H1 (cell line): Measurements from ENCODE around the gene HS3ST6. TPM values are rescaled to one million over a fixed set of nuclear protein-coding genes. Genes with fewer than 3 reads are reported as not detected.

Experiments used
- CTCF ChIA-PET: fragments of 300-600 bp; sonication (Branson Sonifier 250); formaldehyde crosslinking; loops from one replicate; lab custom pipeline; 2021; ENCODE audit not compliant: partially characterized antibody; lab: Charles Lee
- POLR2A ChIA-PET: fragments of 300-600 bp; sonication (Branson Sonifier 250); formaldehyde crosslinking; loops from one replicate; lab custom pipeline; 2021; ENCODE audit warnings: inconsistent platforms; ENCODE audit not compliant: partially characterized antibody; lab: Charles Lee
- DNase-seq, 2 experiments: peaks; one replicate each; pipeline versions ENCODE4 v3.0.0 to v3.0.0-alpha.2; 2010 to 2022; ENCODE audit warnings: low spot score in 2 of 2, low read depth in 1 of 2, mixed read lengths in 1 of 2
- FAIRE-seq: peaks from 2 replicates; lab custom pipeline; 2011; peaks lifted over from hg19 to GRCh38; lab: Jason Lieb, UNC
- H2AFZ ChIP-seq: 2 replicates; pipeline ENCODE4 v1.8.1; 2012; ENCODE audit warnings: low read length, inconsistent platforms
- H2AK5ac ChIP-seq: 2 replicates; pipeline ENCODE4 v1.6.1; 2013; ENCODE audit warnings: low read depth, low read length
- H2BK120ac ChIP-seq: replicated peaks from 2 replicates; pipeline ENCODE3; 2013; ENCODE audit warnings: low read depth, low read length, inconsistent platforms
- H2BK12ac ChIP-seq: 2 replicates; pipeline ENCODE4 v1.6.1; 2013; ENCODE audit warnings: low read depth, low read length
- H2BK15ac ChIP-seq: 2 replicates; pipeline ENCODE4 v1.6.1; 2013; ENCODE audit warnings: low read length
- H2BK20ac ChIP-seq: 2 replicates; pipeline ENCODE4 v1.6.1; 2013; ENCODE audit warnings: low read length
- H2BK5ac ChIP-seq: 2 replicates; pipeline ENCODE4 v1.6.1; 2013; ENCODE audit warnings: low read depth, low read length
- H3K14ac ChIP-seq: 2 replicates; pipeline ENCODE4 v1.6.1; 2013; ENCODE audit warnings: inconsistent platforms; ENCODE audit not compliant: insufficient read length
- H3K18ac ChIP-seq: 2 replicates; pipeline ENCODE4 v1.6.1; 2013; ENCODE audit warnings: low read length; ENCODE audit errors: extremely low read depth
- H3K23ac ChIP-seq: 2 replicates; pipeline ENCODE4 v1.6.1; 2013; ENCODE audit warnings: inconsistent platforms; ENCODE audit not compliant: insufficient read length
- H3K23me2 ChIP-seq: 2 replicates; pipeline ENCODE4 v1.6.1; 2013; ENCODE audit warnings: low read depth, low read length
- H3K27ac ChIP-seq: 2 replicates; pipeline ENCODE4 v1.6.1; 2011; ENCODE audit warnings: low read depth, low read length, inconsistent platforms
- H3K27me3 ChIP-seq, 4 experiments: replicated peaks in 1 of 4; 1 replicate in 1 of 4; 2 replicates in 3 of 4; pipeline versions ENCODE4 v1.6.1 to v1.8.1; 2011 to 2013; ENCODE audit warnings: low read length in 3 of 4, mild to moderate bottlenecking in 3 of 4, inconsistent platforms in 2 of 4, mixed read lengths in 2 of 4, moderate library complexity in 1 of 4; ENCODE audit not compliant: control insufficient read depth in 3 of 4, insufficient read depth in 3 of 4; ENCODE audit errors: extremely low read depth in 1 of 4
- H3K36me3 ChIP-seq, 4 experiments: 2 replicates each; pipeline versions ENCODE4 v1.6.1 to v1.8.1; 2011 to 2013; ENCODE audit warnings: mild to moderate bottlenecking in 4 of 4, low read length in 3 of 4, moderate library complexity in 2 of 4, control low read depth in 1 of 4, inconsistent platforms in 1 of 4; ENCODE audit not compliant: insufficient read depth in 4 of 4, control insufficient read depth in 2 of 4
- H3K4ac ChIP-seq: replicated peaks from 2 replicates; pipeline ENCODE3; 2013; ENCODE audit warnings: low read length, low read depth, mixed read lengths, inconsistent platforms; ENCODE audit not compliant: insufficient read length
- H3K4me1 ChIP-seq, 4 experiments: replicated peaks in 1 of 4; 1 replicate in 1 of 4; 2 replicates in 3 of 4; pipeline versions ENCODE4 v1.6.1 to v1.8.1; 2011 to 2013; ENCODE audit warnings: low read length in 3 of 4, inconsistent platforms in 2 of 4, mixed read lengths in 1 of 4; ENCODE audit not compliant: insufficient read depth in 4 of 4, control insufficient read depth in 3 of 4
- H3K4me2 ChIP-seq, 2 experiments: 2 replicates each; pipeline versions ENCODE4 v1.6.1 to v1.8.1; 2011 to 2013; ENCODE audit warnings: low read depth in 2 of 2, low read length in 2 of 2, control low read depth in 1 of 2, inconsistent platforms in 1 of 2, mild to moderate bottlenecking in 1 of 2; ENCODE audit not compliant: insufficient read depth in 1 of 2
- H3K4me3 ChIP-seq, 4 experiments: fragments of 200-600, 300-600 bp in 1 of 4; sonication (generic), shearing (Covaris generic), sonication (Bioruptor Twin) in 1 of 4; 2 replicates each; pipeline versions ENCODE4 v1.5.1 to v1.8.1; 2011 to 2016; ENCODE audit warnings: low read length in 4 of 4, low read depth in 3 of 4, control low read depth in 2 of 4, inconsistent platforms in 2 of 4, mild to moderate bottlenecking in 2 of 4, mixed read lengths in 1 of 4, moderate library complexity in 1 of 4; ENCODE audit not compliant: insufficient read depth in 2 of 4; ENCODE audit errors: extremely low read depth in 1 of 4
- H3K56ac ChIP-seq: replicated peaks from 2 replicates; pipeline ENCODE3; 2013; ENCODE audit warnings: low read depth, mild to moderate bottlenecking, mixed read lengths, low read length, inconsistent platforms; ENCODE audit not compliant: insufficient read length
- H3K79me1 ChIP-seq: 2 replicates; pipeline ENCODE4 v1.6.1; 2013; ENCODE audit warnings: low read depth, low read length, control low read depth
- H3K79me2 ChIP-seq, 2 experiments: 2 replicates each; pipeline versions ENCODE4 v1.6.1 to v1.8.1; 2012 to 2013; ENCODE audit warnings: low read length in 2 of 2, mild to moderate bottlenecking in 2 of 2, inconsistent platforms in 1 of 2; ENCODE audit not compliant: insufficient read depth in 2 of 2, control insufficient read depth in 1 of 2
- H3K9ac ChIP-seq, 4 experiments: replicated peaks in 1 of 4; 1 replicate in 1 of 4; 2 replicates in 3 of 4; pipeline versions ENCODE4 v1.6.1 to v1.8.1; 2011 to 2013; ENCODE audit warnings: low read depth in 3 of 4, low read length in 3 of 4, control low read depth in 2 of 4, mild to moderate bottlenecking in 2 of 4, moderate library complexity in 2 of 4, inconsistent platforms in 1 of 4; ENCODE audit errors: extremely low read depth in 1 of 4
- H3K9me3 ChIP-seq, 2 experiments: 2 replicates each; pipeline versions ENCODE4 v1.6.1 to v1.8.1; 2012 to 2013; ENCODE audit warnings: mild to moderate bottlenecking in 2 of 2, moderate library complexity in 2 of 2, control low read depth in 1 of 2, inconsistent platforms in 1 of 2, low read depth in 1 of 2, low read length in 1 of 2, mixed read lengths in 1 of 2; ENCODE audit not compliant: insufficient read depth in 2 of 2
- H4K20me1 ChIP-seq, 2 experiments: replicated peaks in 1 of 2; 2 replicates each; pipeline versions ENCODE3 to v1.8.1; 2011 to 2013; ENCODE audit warnings: inconsistent platforms in 2 of 2, low read length in 2 of 2, mild to moderate bottlenecking in 1 of 2; ENCODE audit not compliant: insufficient read depth in 2 of 2, control insufficient read depth in 1 of 2
- H4K5ac ChIP-seq: 2 replicates; pipeline ENCODE4 v1.6.1; 2013; ENCODE audit warnings: low read length, low read depth, mixed read lengths, inconsistent platforms; ENCODE audit not compliant: insufficient read length
- H4K8ac ChIP-seq: 2 replicates; pipeline ENCODE4 v1.8.0; 2013; ENCODE audit warnings: mild to moderate bottlenecking, moderate library complexity, low read length, inconsistent platforms; ENCODE audit not compliant: insufficient read depth; ENCODE audit errors: extremely low read depth
- H4K91ac ChIP-seq: replicated peaks from 2 replicates; pipeline ENCODE3; 2013; ENCODE audit warnings: low read length, mixed read lengths, inconsistent platforms; ENCODE audit not compliant: insufficient read length
- SP2 ChIP-seq: IDR thresholded peaks from 2 replicates; pipeline ENCODE4 v1.6.1; 2012; ENCODE audit warnings: mild to moderate bottlenecking, low read length, inconsistent platforms
- WGBS, 2 experiments: shearing (Covaris generic) in 1 of 2; methylation state at CpG; one replicate each; pipeline versions ENCODE4 v1.1.6 to v1.1.7; 2013 to 2015; ENCODE audit warnings: low lambda C conversion rate in 2 of 2, mixed read lengths in 2 of 2, inconsistent platforms in 1 of 2, low coverage in 1 of 2, missing lambda C conversion rate in 1 of 2; ENCODE audit not compliant: insufficient replicate concordance in 2 of 2, insufficient coverage in 1 of 2, insufficient read length in 1 of 2; ENCODE audit errors: extremely low coverage in 1 of 2, missing lambda C conversion rate in 1 of 2; 5-methylcytosine and 5-hydroxymethylcytosine counted together
- polyA plus RNA-seq, 7 experiments: library from polyadenylated mRNA; depleted of rRNA in 3 of 7; stranded (reverse) in 5 of 7; unstranded in 2 of 7; fragments of >200 nt in 5 of 7; fragments of 200-250 nt in 2 of 7; gene quantifications; 1 replicate in 5 of 7; 2 replicates in 1 of 7; 4 replicates in 1 of 7; pipeline versions ENCODE4 v1.2.1 to v1.2.3, GENCODE V29; 2011 to 2013; ENCODE audit warnings: missing spikeins in 2 of 7, mixed read lengths in 2 of 7
- total RNA-seq: library from RNA; stranded (reverse); fragmentation: NEBNext Ultra II Directional; extraction: Animal tissue kit (Norgen Biotek cat#: 25700); gene quantifications from 2 replicates; pipeline ENCODE4 v1.2.1, GENCODE V29; 2021

HS3ST6 gene
- total and polyA plus RNA-seq, 2 of the 8 experiments (the other 6 are each of a cell fraction or from before 2014, with no cell fraction given), result 0.36 to 0.39 TPM

GRCh38 chr16:1911467-1912214 is 6.6 kb downstream of the HS3ST6 start:
- Histone ChIP-seq H3K79me2 (no peaks in the 10 kb centered on the region), H3K4me2 (no peak overlapping the region), H4K91ac (no peak overlapping the region), H4K20me1 (peaks cover 0 to under 1% of the 10 kb centered on the region in 2 experiments), H3K9ac (no peak overlapping the region), H2BK12ac (peak overlapping the region; percentile 50; the same call in 1 of the 2 replicates), H3K27ac (no peak overlapping the region), H3K4ac (no peak overlapping the region), H2BK120ac (no peak overlapping the region), H3K27me3 (peaks cover under 1 to 23% (median 18%) of the 10 kb centered on the region in 4 experiments), H4K5ac (no peak overlapping the region), H3K23me2 (no peaks in the 10 kb centered on the region), H3K36me3 (no peaks in the 10 kb centered on the region), H3K56ac (no peak overlapping the region), H3K14ac (no peak overlapping the region), H3K9me3 (no peaks in the 10 kb centered on the region), H3K23ac (no peak overlapping the region), H2AFZ (no peak overlapping the region), H3K4me3 (no peak overlapping the region), H2BK5ac (no peak overlapping the region), H3K79me1 (no peaks in the 10 kb centered on the region), H2BK20ac (no peak overlapping the region; the same call in 1 of the 2 replicates), H2BK15ac (no peak overlapping the region; the same call in 1 of the 2 replicates), H4K8ac (peak overlapping the region; percentile 57; the same call in 1 of the 2 replicates), H2AK5ac (no peak overlapping the region), H3K4me1 (peaks cover 0 to 32% (median 10%) of the 10 kb centered on the region in 4 experiments; a peak in 4 of 7 replicates), H3K18ac (no peak overlapping the region)
- TF ChIP-seq SP2, result no peak
- ChIA-PET POLR2A (interaction anchor here (0.5 to 1.1 kb wide), 2 partner anchors 44 to 49 kb away, joined by 3 to 6 read pairs; no protein-coding TSS in a partner anchor), CTCF (interaction anchor here (0.8 to 1.5 kb wide), 2 partner anchors 17 to 49 kb away, joined by 5 to 7 read pairs; no protein-coding TSS in a partner anchor)
- FAIRE-seq, result no peak
- 94% methylated on average over 44 of the region's 59 CpGs; no CpG with 5 or more reads in 1 of the 2 experiments for WGBS, 2 experiments
- no peak for DNase-seq
